Neural crest cell (in vitro differentiated cells): ENCODE results near the gene KSR2. TPM values are rescaled to one million over a fixed set of nuclear protein-coding genes. Genes with fewer than 3 reads are reported as not detected.

Experiments
- DNase-seq: peaks from one replicate; pipeline ENCODE4 v3.0.0; 2021; ENCODE audit warnings: low read depth, mixed read lengths, low spot score
- H3K27ac Mint-ChIP-seq: one replicate; pipeline ENCODE4 v1.8.0; 2021; ENCODE audit warnings: mild to moderate bottlenecking, mixed read lengths; ENCODE audit not compliant: unreplicated experiment
- H3K27me3 Mint-ChIP-seq: 2 replicates; pipeline ENCODE4 v1.8.0; 2021; ENCODE audit warnings: low read depth, mild to moderate bottlenecking, mixed read lengths
- H3K36me3 Mint-ChIP-seq: 2 replicates; pipeline ENCODE4 v1.8.0; 2021; ENCODE audit warnings: low read depth, mild to moderate bottlenecking, mixed read lengths
- H3K4me1 Mint-ChIP-seq: 2 replicates; pipeline ENCODE4 v1.8.0; 2021; ENCODE audit warnings: mixed read lengths
- H3K4me3 Mint-ChIP-seq: one replicate; pipeline ENCODE4 v1.8.0; 2021; ENCODE audit warnings: mild to moderate bottlenecking, mixed read lengths
- H3K9me3 Mint-ChIP-seq: 2 replicates; pipeline ENCODE4 v1.8.0; 2021; ENCODE audit warnings: mixed read lengths
- CTCF ChIP-seq: fragments of 200-600 bp; sonication (generic); conservative IDR thresholded peaks from 2 replicates; pipeline ENCODE4 v1.5.0; 2021; ENCODE audit warnings: antibody characterized with exemption, mild to moderate bottlenecking
- total RNA-seq: library from RNA; stranded (reverse); gene quantifications from 2 replicates; pipeline ENCODE4 v1.2.1, GENCODE V29; 2021

KSR2 gene
- total RNA-seq, 1 donor from 2014 or later = 0.33 TPM

GRCh38 chr12:117606945-117607344 lies 361.8 kb downstream of the KSR2 start:
- H3K9me3 Mint-ChIP-seq = no peaks in the 10 kb centered on the region
- no peak overlapping the region for H3K27ac Mint-ChIP-seq
- DNase-seq = no peak

GRCh38 chr12:117606024-117606423 lies 362.8 kb downstream of the KSR2 start:
- Mint-ChIP-seq H3K27ac (no peak overlapping the region), H3K4me1 (peaks cover 5% of the 10 kb centered on the region), H3K36me3 (no peaks in the 10 kb centered on the region), H3K4me3 (no peak overlapping the region), H3K27me3 (peaks cover 21% of the 10 kb centered on the region), H3K9me3 (no peaks in the 10 kb centered on the region)
- no peak for TF ChIP-seq CTCF
- no peak for DNase-seq

More at GRCh38 chr12:117606945-117607344, 361.8 kb downstream of the KSR2 start:
- TF ChIP-seq CTCF = no peak
- Mint-ChIP-seq H3K4me1 (peaks cover 5% of the 10 kb centered on the region), H3K4me3 (no peak overlapping the region), H3K27me3 (peaks cover 27% of the 10 kb centered on the region), H3K36me3 (no peaks in the 10 kb centered on the region)

GRCh38 chr12:117603316-117604113 lies 365.3 kb downstream of the KSR2 start:
- DNase-seq = no peak
- H3K27me3 Mint-ChIP-seq = peaks cover 27% of the 10 kb centered on the region
- H3K36me3 Mint-ChIP-seq = no peaks in the 10 kb centered on the region
- no peaks in the 10 kb centered on the region for H3K9me3 Mint-ChIP-seq
- H3K27ac Mint-ChIP-seq = no peak overlapping the region
- TF ChIP-seq CTCF = peak; percentile 17
- H3K4me1 Mint-ChIP-seq = peaks cover 5% of the 10 kb centered on the region
- no peak overlapping the region for H3K4me3 Mint-ChIP-seq

- Mint-ChIP-seq H3K27me3 (peaks cover 17% of the 10 kb centered on the region), H3K36me3 (no peaks in the 10 kb centered on the region), H3K9me3 (no peaks in the 10 kb centered on the region), H3K4me1 (peaks cover 5% of the 10 kb centered on the region), H3K27ac (no peak overlapping the region), H3K4me3 (no peak overlapping the region)
- TF ChIP-seq CTCF = no peak
- no peak for DNase-seq
These were observed 368.9 kb downstream of the KSR2 start for GRCh38 chr12:117599849-117600248.

GRCh38 chr12:117596968-117597367 lies 371.8 kb downstream of the KSR2 start:
- DNase-seq = no peak
- Mint-ChIP-seq H3K4me3 (no peak overlapping the region), H3K36me3 (no peaks in the 10 kb centered on the region), H3K27me3 (peaks cover 32% of the 10 kb centered on the region), H3K4me1 (no peaks in the 10 kb centered on the region), H3K9me3 (no peaks in the 10 kb centered on the region), H3K27ac (no peak overlapping the region)
- TF ChIP-seq CTCF = no peak
